ENCODE data around the gene FGFBP3. TPM values are rescaled to one million over a fixed set of nuclear protein-coding genes. Genes with fewer than 3 reads are reported as not detected.
A peak's percentile ranks its signal among the peaks of the same experiment; 100 is the strongest.

FGFBP3 gene
- polyA plus RNA-seq, 1 of the 3 experiments (the other 2 are of a cell fraction): 1.3 TPM

- Histone ChIP-seq H4K20me1 (ENCODE audit: insufficient read depth) (no peaks in the 10 kb centered on the region), H3K36me3 (replicated peaks in 1 of 2; ENCODE audit: control insufficient read depth in 1 of 2, insufficient read depth in 2 of 2, low read length in 1 of 2) (peaks cover 0 to 3% of the 10 kb centered on the region in 2 experiments), H3K9me3 (no peaks in the 10 kb centered on the region; the same call in 1 of the 2 replicates), H3K27me3 (ENCODE audit: insufficient read depth) (no peaks in the 10 kb centered on the region), H3K4me3 (ENCODE audit: low read depth in 2 of 2, low read length in 1 of 2) (peak overlapping the region; percentile 74 to 80), H3F3A (replicated peaks; ENCODE audit: insufficient read depth) (peaks cover 12% of the 10 kb centered on the region), H3K79me2 (ENCODE audit: insufficient read depth) (no peaks in the 10 kb centered on the region; the same call in 1 of the 2 replicates), H3K9me2 (no peaks in the 10 kb centered on the region), H3K4me1 (ENCODE audit: control insufficient read depth in 1 of 2, insufficient read depth in 2 of 2, low read depth in 1 of 2, low read length in 1 of 2) (peaks cover 2 to 3% of the 10 kb centered on the region in 2 experiments; a peak in 1 of 4 replicates), H3K9ac (peak overlapping the region; percentile 62; the same call in 1 of the 2 replicates), H2AFZ (ENCODE audit: low read depth) (peak overlapping the region; percentile 86), H3K27ac (ENCODE audit: low read depth in 2 of 2, low read length in 1 of 2) (peak overlapping the region in 1 of 2 experiments; percentile 36; a peak in 1 of 4 replicates), H3K4me2 (peak overlapping the region; percentile 92)
- CTCF ChIA-PET: interaction anchor here (0.7 to 3.1 kb wide), 12 partner anchors 9 to 518 kb away, joined by 3 to 24 read pairs (median 4); partner anchors contain the start of genes BTAF1 and TNKS2
- TF ChIP-seq MEF2A (IDR thresholded peaks at IDR 0.05; ENCODE audit: borderline replicate concordance, low read depth): no peak
- TF ChIP-seq NFIC (IDR thresholded peaks at IDR 0.05; ENCODE audit: borderline replicate concordance): no peak
- no peak for TF ChIP-seq TCF12 (IDR thresholded peaks at IDR 0.05)
- DNase-seq: no peak
- 20% methylated on average over 10 of the region's 18 CpGs for WGBS (ENCODE audit: low lambda C conversion rate)
- POLR2A ChIA-PET: interaction anchor here (1.0 to 2.0 kb wide), 3 partner anchors 16 to 21 kb away, joined by 3 to 11 read pairs (median 4); partner anchors contain the start of gene BTAF1
Observed at GRCh38 chr10:91907914-91908336, 1.4 kb downstream of the FGFBP3 start.

GRCh38 chr10:91907033-91907594 lies 2.2 kb downstream of the FGFBP3 start:
- Histone ChIP-seq H3K9me3 (no peaks in the 10 kb centered on the region; the same call in 1 of the 2 replicates), H2AFZ (ENCODE audit: low read depth) (no peak overlapping the region), H3K27ac (ENCODE audit: low read depth in 2 of 2, low read length in 1 of 2) (no peak overlapping the region), H3K36me3 (replicated peaks in 1 of 2; ENCODE audit: control insufficient read depth in 1 of 2, insufficient read depth in 2 of 2, low read length in 1 of 2) (peaks cover 0 to 3% of the 10 kb centered on the region in 2 experiments), H3K9me2 (no peaks in the 10 kb centered on the region), H3K27me3 (ENCODE audit: insufficient read depth) (no peaks in the 10 kb centered on the region), H4K20me1 (ENCODE audit: insufficient read depth) (no peaks in the 10 kb centered on the region), H3K4me1 (ENCODE audit: control insufficient read depth in 1 of 2, insufficient read depth in 2 of 2, low read depth in 1 of 2, low read length in 1 of 2) (peaks cover 2 to 9% of the 10 kb centered on the region in 2 experiments; a peak in 3 of 4 replicates), H3K79me2 (ENCODE audit: insufficient read depth) (no peaks in the 10 kb centered on the region; the same call in 1 of the 2 replicates), H3F3A (replicated peaks; ENCODE audit: insufficient read depth) (peaks cover 18% of the 10 kb centered on the region), H3K4me3 (ENCODE audit: low read depth in 2 of 2, low read length in 1 of 2) (peak overlapping the region in 1 of 2 experiments; percentile 80; a peak in 2 of 4 replicates), H3K9ac (no peak overlapping the region), H3K4me2 (peak overlapping the region; percentile 92; the same call in 1 of the 2 replicates)
- POLR2A ChIA-PET: interaction anchor here (1.2 kb wide), 1 partner anchor 18 kb away, joined by 3 read pairs; no protein-coding TSS in a partner anchor
- 98% methylated on average over 5 of the region's 5 CpGs for whole genome bisulfite sequencing (ENCODE audit: low lambda C conversion rate)
- CTCF ChIA-PET: interaction anchor here (0.6 to 3.1 kb wide), 6 partner anchors 8 to 148 kb away, joined by 3 to 24 read pairs (median 4); no protein-coding TSS in a partner anchor
- DNase-seq: no peak
- no peak for TF ChIP-seq FOXJ3 (CRISPR knock-in tag; IDR thresholded peaks at IDR 0.05)
- TF ChIP-seq NFIC (IDR thresholded peaks at IDR 0.05; ENCODE audit: borderline replicate concordance): no peak
- no peak for TF ChIP-seq TEAD4 (IDR thresholded peaks at IDR 0.05; ENCODE audit: borderline replicate concordance, insufficient read depth)
- TF ChIP-seq EP300 (IDR thresholded peaks at IDR 0.05; ENCODE audit: borderline replicate concordance in 1 of 2, low read depth in 1 of 2, low read length in 1 of 2): no peak
- no peak for TF ChIP-seq REST (IDR thresholded peaks at IDR 0.05; ENCODE audit: low read depth, low read length)
- TF ChIP-seq YY1 (IDR thresholded peaks at IDR 0.05; ENCODE audit: low read depth): no peak
- TF ChIP-seq RAD21 (IDR thresholded peaks at IDR 0.05; ENCODE audit: low read length): no peak
- no peak for TF ChIP-seq PBX3 (IDR thresholded peaks at IDR 0.05)
- TF ChIP-seq USF2 (IDR thresholded peaks at IDR 0.05; ENCODE audit: borderline replicate concordance, low read depth, low read length): no peak
- no peak for TF ChIP-seq IRF3 (IDR thresholded peaks at IDR 0.05; ENCODE audit: low read depth, low read length)
- no peak for TF ChIP-seq RFX5 (IDR thresholded peaks at IDR 0.05; ENCODE audit: low read length)
- no peak for TF ChIP-seq FOXM1 (IDR thresholded peaks at IDR 0.05; ENCODE audit: low read depth)
- TF ChIP-seq SMC3 (IDR thresholded peaks at IDR 0.05; ENCODE audit: low read depth, low read length): no peak
- TF ChIP-seq GABPA (IDR thresholded peaks at IDR 0.05; ENCODE audit: low read depth): no peak
- TF ChIP-seq CHD2 (IDR thresholded peaks at IDR 0.05; ENCODE audit: low read length, partially characterized antibody): no peak
- no peak for TF ChIP-seq POLR2AphosphoS5 (IDR thresholded peaks at IDR 0.05; ENCODE audit: low read depth, low read length)
- TF ChIP-seq FOSL2 (IDR thresholded peaks at IDR 0.05; ENCODE audit: borderline replicate concordance, low read depth): no peak
- TF ChIP-seq MEF2A (IDR thresholded peaks at IDR 0.05; ENCODE audit: borderline replicate concordance, low read depth): no peak

Data from SK-N-SH (cell line).